C4-2B (cell line): ENCODE results near the gene NPAS3.

Experiments used
- CTCF ChIP-seq: fragments of 450-650 bp; conservative IDR thresholded peaks from 2 replicates; pipeline ENCODE4 v1.5.1; 2017; ENCODE audit warnings: mild to moderate bottlenecking
- ZFX ChIP-seq: fragments of 450-650 bp; IDR thresholded peaks from 2 replicates; pipeline ENCODE4 v1.6.1; 2017

GRCh38 chr14:33120966-33121365 lies 182.3 kb downstream of the NPAS3 start:
- TF ChIP-seq CTCF (no peak), ZFX (no peak)
